Measurements from ENCODE around the gene MIER1.

GRCh38 chr1:66938613-66939012, 13.8 kb downstream of the MIER1 start:
- TF ChIP-seq EZH2 (IDR thresholded peaks at IDR 0.05; ENCODE audit: borderline replicate concordance, low read length) = no peak
- TF ChIP-seq, protein P1, sequence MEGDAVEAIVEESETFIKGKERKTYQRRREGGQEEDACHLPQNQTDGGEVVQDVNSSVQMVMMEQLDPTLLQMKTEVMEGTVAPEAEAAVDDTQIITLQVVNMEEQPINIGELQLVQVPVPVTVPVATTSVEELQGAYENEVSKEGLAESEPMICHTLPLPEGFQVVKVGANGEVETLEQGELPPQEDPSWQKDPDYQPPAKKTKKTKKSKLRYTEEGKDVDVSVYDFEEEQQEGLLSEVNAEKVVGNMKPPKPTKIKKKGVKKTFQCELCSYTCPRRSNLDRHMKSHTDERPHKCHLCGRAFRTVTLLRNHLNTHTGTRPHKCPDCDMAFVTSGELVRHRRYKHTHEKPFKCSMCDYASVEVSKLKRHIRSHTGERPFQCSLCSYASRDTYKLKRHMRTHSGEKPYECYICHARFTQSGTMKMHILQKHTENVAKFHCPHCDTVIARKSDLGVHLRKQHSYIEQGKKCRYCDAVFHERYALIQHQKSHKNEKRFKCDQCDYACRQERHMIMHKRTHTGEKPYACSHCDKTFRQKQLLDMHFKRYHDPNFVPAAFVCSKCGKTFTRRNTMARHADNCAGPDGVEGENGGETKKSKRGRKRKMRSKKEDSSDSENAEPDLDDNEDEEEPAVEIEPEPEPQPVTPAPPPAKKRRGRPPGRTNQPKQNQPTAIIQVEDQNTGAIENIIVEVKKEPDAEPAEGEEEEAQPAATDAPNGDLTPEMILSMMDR (conservative IDR thresholded peaks at IDR 0.05 in 1 of 2, IDR thresholded peaks at IDR 0.05 in 1 of 2; ENCODE audit: extremely low read depth in 1 of 2, insufficient read depth in 1 of 2, low read depth in 1 of 2, low read length in 2 of 2) = no peak
